ENCODE results near the gene COIL. TPM values are rescaled to one million over a fixed set of nuclear protein-coding genes. Genes with fewer than 3 reads are reported as not detected.

Gene COIL
- total and polyA plus RNA-seq, 9 of the 15 experiments (the other 6 are each of a cell fraction or from before 2014, with no cell fraction given) = 23.9 to 41.3 (median 28.7) TPM

- no peaks in the 10 kb centered on the region; a peak in 1 of 5 replicates for H3K4me1 ChIP-seq (replicated peaks in 1 of 2; ENCODE audit: control insufficient read depth in 2 of 2, insufficient read depth in 2 of 2, low read length in 2 of 2)
- H3K36me3 ChIP-seq (ENCODE audit: control insufficient read depth, insufficient read depth, low read length) = peaks cover 10% of the 10 kb centered on the region; the same call in 2 of the 3 replicates
- TF ChIP-seq HMG20A (CRISPR knock-in tag; conservative IDR thresholded peaks at IDR 0.05) (no peak), ZNF277 (CRISPR knock-in tag; IDR thresholded peaks at IDR 0.05; ENCODE audit: borderline replicate concordance) (no peak), NR3C1 (CRISPR knock-in tag; IDR thresholded peaks at IDR 0.05) (no peak), HSF4 (CRISPR knock-in tag; IDR thresholded peaks at IDR 0.05; ENCODE audit: borderline replicate concordance) (no peak), ATF7 (IDR thresholded peaks at IDR 0.05) (no peak), ZNF165 (CRISPR knock-in tag; IDR thresholded peaks at IDR 0.05; ENCODE audit: borderline replicate concordance) (no peak), HNRNPH1 (optimal IDR thresholded peaks at IDR 0.05; ENCODE audit: low read depth, low read length) (no peak), BRF1 (IDR thresholded peaks at IDR 0.05; ENCODE audit: borderline replicate concordance, extremely low read depth, insufficient read length) (no peak), RFX7 (CRISPR knock-in tag; IDR thresholded peaks at IDR 0.05) (no peak), ZNF696 (CRISPR knock-in tag; conservative IDR thresholded peaks at IDR 0.05) (no peak), E2F4 (CRISPR knock-in tag; IDR thresholded peaks at IDR 0.05; ENCODE audit: low read depth) (no peak), KLF1 (tag; IDR thresholded peaks at IDR 0.05) (no peak), RAD51 (IDR thresholded peaks at IDR 0.05; ENCODE audit: borderline replicate concordance, low read depth) (no peak), SAFB2 (IDR thresholded peaks at IDR 0.05; ENCODE audit: borderline replicate concordance, low read depth, low read length, severe bottlenecking) (no peak), IRF9 (tag; IDR thresholded peaks at IDR 0.05) (no peak), ARID2 (IDR thresholded peaks at IDR 0.05) (no peak)
- H3K27me3 ChIP-seq (ENCODE audit: control insufficient read depth in 2 of 2, insufficient read depth in 2 of 2, low read length in 2 of 2) = no peaks in the 10 kb centered on the region
- 56% methylated on average over 2 of the region's 2 CpGs for WGBS (ENCODE audit: insufficient coverage, low coverage, missing lambda C conversion rate)
- no peaks in the 10 kb centered on the region for H3K9me3 ChIP-seq (replicated peaks; ENCODE audit: control insufficient read depth, insufficient read depth, low read depth, low read length)
- in situ Hi-C loops (cut with MboI) = no loop called here
- no peaks in the 10 kb centered on the region for H3K9me1 ChIP-seq (ENCODE audit: control insufficient read depth, insufficient read depth, low read length)
- BruUV-seq (replicated peaks) = no TSS peak
- no peak overlapping the region for H2AFZ ChIP-seq (ENCODE audit: low read depth, low read length)
- no peak overlapping the region for H3K27ac ChIP-seq (ENCODE audit: extremely low read depth, low read depth, low read length)
- H3K9ac ChIP-seq (ENCODE audit: insufficient read depth in 1 of 2, low read depth in 2 of 2, low read length in 2 of 2) = no peak overlapping the region
- intact Hi-C loops (cut with micrococcal nuclease) = loop anchor here (10.0 kb wide), 1 partner anchor 436 kb away; no protein-coding TSS in a partner anchor
- DNase-seq (ENCODE audit: extremely low read depth in 1 of 4, low spot score in 3 of 4) (no peak), ATAC-seq (no peak), FAIRE-seq (no peak)
- CTCF ChIA-PET (ENCODE audit: low intra/inter-chr PET ratio) = no interaction called here
- POLR2A ChIA-PET = interaction anchor here (1.4 kb wide), 1 partner anchor 17 kb away, joined by 4 read pairs; the partner anchor contains the start of gene TRIM25
- H3K79me2 ChIP-seq (ENCODE audit: control insufficient read depth, insufficient read depth, low read length) = no peaks in the 10 kb centered on the region
- H3K4me3 ChIP-seq = no peak overlapping the region
- no peak overlapping the region for H3K4me2 ChIP-seq (ENCODE audit: insufficient read depth, low read length)
- no peaks in the 10 kb centered on the region for H4K20me1 ChIP-seq (replicated peaks; ENCODE audit: control insufficient read depth, insufficient read depth, low read length)
Observed at GRCh38 chr17:56930739-56931337, 30.0 kb downstream of the COIL start.
